Measurements from ENCODE around the gene CDH4.

CDH4 gene

DNA sequence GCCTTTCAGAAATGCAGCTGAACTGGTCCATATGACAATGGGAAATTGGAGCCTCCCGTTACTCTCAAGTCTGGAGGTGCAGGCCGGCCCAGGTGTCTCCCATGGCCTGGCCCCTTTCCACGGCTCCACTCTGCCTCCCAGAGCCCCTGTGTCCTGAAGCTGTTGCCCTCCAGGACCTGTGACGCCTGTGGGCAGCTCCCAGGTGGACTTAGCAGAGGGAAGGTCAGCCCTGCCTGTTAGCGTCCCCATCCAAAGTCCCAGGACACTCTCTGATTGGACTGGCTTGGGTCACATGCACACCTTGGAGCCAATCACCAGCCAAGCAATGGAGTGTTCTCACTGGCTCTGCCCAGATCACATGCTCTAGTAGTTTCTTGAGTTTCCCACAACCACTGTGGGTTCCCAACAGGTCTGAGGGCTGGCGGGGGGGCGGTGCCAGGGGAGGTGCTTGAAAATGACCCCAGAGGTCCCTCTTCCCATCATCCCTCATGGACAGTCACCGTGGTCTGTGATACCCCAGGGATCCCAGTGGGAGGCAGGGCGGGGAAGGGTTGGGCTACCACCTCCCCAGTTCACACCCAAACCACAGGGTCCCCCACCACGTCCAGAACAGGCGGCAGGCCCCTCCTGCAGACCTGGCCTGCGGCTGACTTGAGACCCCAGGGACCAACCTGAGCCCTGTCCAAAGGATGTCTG lies 678.1 kb downstream of the CDH4 start:
- no peak for FAIRE-seq

- FAIRE-seq, result no peak
Measured at GRCh38 chr20:61930776-61931475, 678.9 kb downstream of the CDH4 start.

- FAIRE-seq, result no peak
Measured at GRCh38 chr20:61931476-61932198, 679.6 kb downstream of the CDH4 start.

- no peak for FAIRE-seq
Measured at GRCh38 chr20:61932199-61932592, 680.1 kb downstream of the CDH4 start.

DNA sequence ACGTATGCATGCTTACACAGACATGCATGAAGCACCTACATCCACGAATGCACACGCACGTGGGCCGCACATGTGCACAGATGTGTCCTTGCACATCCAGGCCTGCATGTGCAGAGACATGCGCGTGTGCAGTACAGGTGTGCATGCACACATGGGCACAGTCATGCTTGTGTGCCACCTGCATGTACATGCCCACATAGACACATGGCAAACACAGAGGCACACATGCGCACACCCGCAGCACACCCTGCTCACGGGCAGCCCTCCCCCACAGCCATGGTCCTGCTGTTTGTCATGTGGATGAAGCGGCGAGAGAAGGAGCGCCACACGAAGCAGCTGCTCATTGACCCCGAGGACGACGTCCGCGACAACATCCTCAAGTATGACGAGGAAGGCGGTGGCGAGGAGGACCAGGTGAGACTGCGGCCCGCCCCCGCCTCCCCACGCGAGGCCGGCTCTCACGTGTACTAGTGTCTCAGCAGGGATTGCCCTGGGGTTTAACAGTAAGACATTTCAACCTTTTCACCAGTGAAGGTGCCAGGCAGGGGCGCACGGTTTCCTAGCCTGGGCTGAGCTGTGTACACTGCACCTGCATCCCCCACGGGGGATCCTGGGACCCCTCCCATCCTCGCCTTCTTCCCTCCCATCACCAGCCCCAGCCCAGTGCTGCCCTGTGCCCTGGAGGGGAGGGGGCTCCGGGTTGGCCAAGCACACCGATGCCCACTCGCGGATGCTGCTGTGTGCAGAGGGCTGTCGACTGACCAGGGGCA lies 680.8 kb downstream of the CDH4 start:
- FAIRE-seq, result no peak

DNA sequence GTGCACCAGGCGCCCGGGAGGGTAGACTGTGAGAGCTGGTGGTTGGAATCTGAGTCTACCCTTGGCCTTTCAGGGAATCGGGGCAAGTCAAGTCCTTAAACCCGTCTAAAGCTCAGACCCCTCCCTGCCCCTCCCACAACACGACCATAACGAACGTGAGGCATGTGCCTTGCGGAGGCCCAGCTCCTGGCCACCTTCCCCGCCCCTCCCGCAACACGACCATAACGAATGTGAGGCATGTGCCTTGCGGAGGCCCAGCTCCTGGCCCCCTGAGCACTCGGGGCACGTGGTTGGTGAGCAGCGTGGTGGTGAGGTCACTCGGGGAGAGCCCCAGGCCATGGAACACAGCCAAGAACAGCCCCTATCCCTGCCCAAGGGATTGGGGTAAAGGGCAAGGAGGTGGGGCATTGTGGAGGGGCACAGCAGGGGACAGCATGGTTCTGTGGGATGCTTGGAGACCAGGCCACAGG lies 681.5 kb downstream of the CDH4 start:
- no peak for FAIRE-seq

DNA sequence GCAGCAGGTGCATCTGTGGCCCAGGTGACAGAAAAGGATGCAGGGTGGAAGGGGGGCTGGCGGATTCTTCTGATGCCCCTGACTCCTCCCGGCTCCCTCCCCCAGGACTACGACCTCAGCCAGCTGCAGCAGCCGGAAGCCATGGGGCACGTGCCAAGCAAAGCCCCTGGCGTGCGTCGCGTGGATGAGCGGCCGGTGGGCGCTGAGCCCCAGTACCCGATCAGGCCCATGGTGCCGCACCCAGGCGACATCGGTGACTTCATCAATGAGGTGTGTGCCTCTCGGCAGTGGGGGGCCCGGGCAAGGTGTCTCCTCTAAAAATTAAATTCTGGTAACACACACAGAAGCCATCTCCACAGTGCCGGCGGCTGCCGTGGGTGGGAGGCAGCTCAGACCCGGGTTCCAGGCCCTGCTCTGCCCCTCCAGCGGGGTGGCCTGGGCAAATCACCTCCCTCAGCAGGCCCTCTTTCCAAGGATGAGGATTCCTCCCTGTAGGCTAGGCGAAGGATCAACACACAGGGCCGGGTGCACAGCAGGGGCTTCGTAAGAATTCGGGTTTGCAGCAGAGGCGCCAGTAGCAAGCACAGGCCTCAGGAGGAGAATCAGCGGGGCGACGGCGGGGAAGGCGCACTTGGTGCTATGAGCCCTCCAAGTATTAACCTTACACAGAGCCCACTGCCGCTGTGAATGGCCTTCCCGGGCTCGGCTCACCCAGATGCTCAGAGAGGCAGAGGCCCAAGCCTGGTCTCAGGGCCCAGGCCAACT lies 682.1 kb downstream of the CDH4 start:
- FAIRE-seq, result no peak

GRCh38 chr20:61934716-61935530 lies 682.9 kb downstream of the CDH4 start:
- FAIRE-seq, result no peak

DNA sequence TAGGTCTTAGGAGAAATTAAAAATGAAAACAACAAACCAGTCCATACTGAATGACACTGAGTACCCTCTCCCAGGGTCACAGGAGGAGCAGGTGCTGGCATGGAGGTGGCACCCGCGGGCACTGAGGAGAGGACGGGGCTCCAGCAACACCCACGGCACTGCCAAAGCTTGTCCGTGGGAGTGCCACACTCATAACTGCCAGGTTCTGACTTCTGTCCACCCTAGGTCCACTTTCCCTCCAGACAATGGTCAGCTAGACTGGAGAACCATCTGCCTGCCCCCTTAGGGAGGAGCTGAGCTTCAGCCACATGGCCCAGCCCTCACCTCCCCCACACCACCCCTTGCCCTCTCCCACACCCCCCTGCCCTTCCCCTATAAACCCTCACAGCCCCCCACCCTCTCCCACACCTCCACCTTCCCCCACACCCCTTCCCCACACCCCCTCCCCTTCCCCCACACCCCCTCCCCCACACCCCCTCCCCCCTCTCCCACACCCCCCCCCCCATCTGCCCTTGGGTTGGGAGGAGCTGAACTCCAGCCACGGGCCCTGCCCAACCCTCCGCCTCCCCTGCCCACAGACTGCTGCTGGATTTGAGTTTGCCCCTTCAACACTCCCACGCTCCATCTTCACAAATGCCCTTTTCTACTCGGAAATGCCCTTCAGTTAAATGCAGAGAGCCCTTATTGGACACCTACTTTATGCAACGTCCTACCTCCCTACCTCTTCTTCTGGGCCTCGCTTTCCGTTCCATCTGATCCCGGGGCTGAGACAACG lies 684.1 kb downstream of the CDH4 start:
- FAIRE-seq, result no peak

- no peak for FAIRE-seq
Measured at GRCh38 chr20:61936701-61937131, 684.7 kb downstream of the CDH4 start.

GRCh38 chr20:61937146-61937962 lies 685.3 kb downstream of the CDH4 start:
- FAIRE-seq, result no peak

DNA sequence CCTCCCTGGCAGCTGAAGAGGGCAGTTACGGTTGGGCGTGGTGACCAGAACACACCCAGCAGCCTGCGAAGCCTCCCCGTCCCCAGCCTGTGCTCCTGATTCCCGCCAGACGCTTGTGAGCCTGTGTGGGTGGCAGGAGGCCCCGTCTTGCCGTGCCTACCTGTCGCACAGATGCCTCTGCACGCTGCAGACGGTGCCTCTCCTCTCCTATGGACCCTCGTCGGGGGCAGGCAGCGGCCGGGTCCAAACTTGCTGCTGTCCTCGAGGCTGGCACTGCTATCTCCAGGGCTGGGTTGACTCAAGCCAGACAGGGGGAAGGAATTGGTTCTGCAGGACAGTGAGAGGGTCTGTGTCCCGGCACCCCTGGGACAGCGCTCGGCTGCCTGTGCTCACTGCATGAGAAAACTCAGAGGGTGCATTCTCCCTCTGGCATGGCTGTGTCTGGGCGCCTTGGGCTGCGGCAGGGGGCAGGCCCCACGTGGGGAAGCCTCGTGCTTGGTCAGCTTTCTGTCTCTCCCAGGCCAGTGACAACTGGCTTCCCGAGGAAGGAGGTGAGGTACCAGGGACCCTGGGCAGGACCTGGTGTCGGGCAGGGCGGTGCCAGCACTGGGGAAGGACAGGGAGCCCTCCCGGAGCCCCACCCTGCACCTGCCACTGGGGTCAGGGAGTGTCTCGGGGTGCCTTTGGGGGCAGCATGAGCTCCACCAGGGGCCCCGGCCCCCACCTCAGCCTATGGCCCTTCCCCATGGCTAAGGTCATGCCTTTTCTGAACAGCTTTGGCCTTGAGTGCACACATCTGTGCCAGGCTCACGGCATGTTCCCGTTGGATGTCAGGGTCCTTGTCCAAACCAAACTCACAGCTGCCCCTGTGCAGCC lies 686.1 kb downstream of the CDH4 start:
- FAIRE-seq, result no peak

DNA sequence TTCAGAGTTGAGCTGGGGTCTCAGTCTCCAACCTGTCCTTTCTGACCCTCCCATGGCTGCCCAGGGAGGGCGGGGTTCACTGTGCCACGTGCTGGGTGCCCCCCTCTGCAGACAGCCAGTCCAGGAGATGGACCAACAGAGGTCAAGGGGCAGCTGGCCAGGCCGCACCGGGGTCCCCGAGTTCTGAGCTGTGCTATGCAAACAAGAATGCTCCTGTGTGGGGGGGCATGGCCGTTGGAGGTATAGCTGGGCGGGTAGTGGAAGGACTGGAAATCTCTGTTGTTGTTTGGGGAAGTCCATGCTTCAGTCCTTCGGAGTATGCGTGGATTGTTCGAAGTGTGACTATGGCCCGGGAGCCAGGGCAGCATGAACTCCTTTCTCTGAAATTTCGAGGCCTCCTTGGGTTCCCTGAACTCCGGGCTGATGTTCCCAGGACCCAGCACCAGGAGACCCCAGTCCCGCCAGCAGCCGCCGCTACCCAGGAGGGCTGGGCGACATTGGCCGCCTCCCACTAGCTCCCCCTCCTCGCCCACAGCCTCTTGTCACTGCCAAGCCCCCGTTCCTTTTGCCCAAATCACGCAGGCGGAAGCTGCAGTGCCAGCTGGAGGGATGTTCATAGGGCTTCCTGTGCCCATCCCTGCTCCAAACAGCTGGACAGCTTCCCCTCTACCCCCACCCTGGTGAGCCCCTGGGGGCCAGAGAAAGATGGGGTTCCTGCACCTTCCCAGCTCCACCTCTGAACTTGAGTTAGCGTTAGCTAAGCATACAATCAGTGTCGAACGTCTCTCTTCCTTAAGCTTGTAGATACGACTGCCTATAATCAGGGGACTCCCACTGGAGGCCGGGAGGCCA lies 687.0 kb downstream of the CDH4 start:
- FAIRE-seq, result no peak

GRCh38 chr20:61939691-61940360 lies 687.8 kb downstream of the CDH4 start:
- no peak for FAIRE-seq

GRCh38 chr20:61940491-61940890 lies 688.4 kb downstream of the CDH4 start:
- FAIRE-seq, result no peak

DNA sequence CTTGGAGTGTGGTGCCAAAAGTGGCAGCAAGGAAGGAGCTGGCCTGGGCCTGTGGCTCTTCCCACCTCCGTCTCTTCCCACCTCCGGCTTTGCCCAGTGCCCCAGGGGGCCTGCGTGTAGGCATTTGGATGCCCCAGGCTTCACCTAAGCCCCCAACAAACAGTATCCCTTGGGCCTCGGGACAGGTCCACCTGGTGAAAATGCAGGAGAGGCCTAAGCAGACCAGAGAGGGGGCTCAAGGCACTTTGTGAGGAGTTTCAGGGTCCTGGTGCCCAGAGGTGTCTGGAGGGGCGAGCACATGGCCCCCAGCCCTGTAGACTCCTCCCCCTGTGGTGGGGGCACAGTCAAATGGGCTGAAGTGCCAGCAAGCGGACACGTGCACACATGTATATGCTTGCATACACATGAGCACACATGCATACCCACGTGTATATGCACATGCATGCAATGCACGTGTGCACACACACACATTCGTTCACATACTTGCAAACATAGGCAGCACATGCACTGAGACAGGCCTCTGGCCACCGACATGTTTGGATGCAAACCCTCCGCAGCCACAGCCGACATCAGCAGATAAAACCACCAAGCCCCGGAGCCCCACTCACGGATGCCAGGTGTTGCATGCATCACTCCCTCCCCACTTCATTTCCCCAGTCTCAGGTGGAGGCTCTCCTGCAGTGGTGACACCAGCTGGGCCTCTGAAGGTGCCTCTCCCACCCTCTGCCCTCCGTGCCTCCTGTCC lies 689.1 kb downstream of the CDH4 start:
- FAIRE-seq, result no peak

Measured in A204.1 (cell line).